ENCODE data around the gene CABP1. TPM values are rescaled to one million over a fixed set of nuclear protein-coding genes. Genes with fewer than 3 reads are reported as not detected.
A peak's percentile ranks its signal among the peaks of the same experiment; 100 is the strongest.

The CABP1 gene
- total RNA-seq, 4 donors from 2014 or later, result 0.51 to 6.4 (median 2.1) TPM; not detected in 1

- TF ChIP-seq CTCF (IDR thresholded peaks at IDR 0.05) (no peak), POLR2A (IDR thresholded peaks at IDR 0.05) (no peak)
- Histone ChIP-seq H3K36me3 (no peaks in the 10 kb centered on the region), H3K9me3 (no peaks in the 10 kb centered on the region), H3K27me3 (no peaks in the 10 kb centered on the region), H3K4me1 (no peaks in the 10 kb centered on the region), H3K27ac (peak overlapping the region in 1 of 2 donors; percentile 17), H3K4me3 (no peak overlapping the region)
- no peak for DNase-seq
- intact Hi-C loops (cut with DNase I; ENCODE audit: low total_unique reads), result no loop called here
Measured at GRCh38 chr12:120678572-120678971, 38.1 kb downstream of the CABP1 start.

GRCh38 chr12:120680165-120680738 is 39.8 kb downstream of the CABP1 start:
- intact Hi-C loops (cut with DNase I; ENCODE audit: low total_unique reads), result no loop called here

GRCh38 chr12:120684523-120684932 is 44.1 kb downstream of the CABP1 start:
- DNase-seq, result no peak
- H3K4me3 ChIP-seq, result no peak overlapping the region
- peaks cover 0 to 4% of the 10 kb centered on the region in 2 donors for H3K4me1 ChIP-seq
- no peaks in the 10 kb centered on the region for H3K36me3 ChIP-seq
- intact Hi-C loops (cut with DNase I; ENCODE audit: low total_unique reads), result no loop called here
- no peak for TF ChIP-seq CTCF (IDR thresholded peaks at IDR 0.05)
- TF ChIP-seq POLR2A (IDR thresholded peaks at IDR 0.05), result no peak
- no peak overlapping the region for H3K27ac ChIP-seq
- H3K9me3 ChIP-seq, result no peaks in the 10 kb centered on the region
- no peaks in the 10 kb centered on the region for H3K27me3 ChIP-seq

More at GRCh38 chr12:120680165-120680738, 39.8 kb downstream of the CABP1 start:
- DNase-seq, result no peak
- Histone ChIP-seq H3K36me3 (no peaks in the 10 kb centered on the region), H3K4me3 (no peak overlapping the region), H3K27me3 (no peaks in the 10 kb centered on the region), H3K9me3 (no peaks in the 10 kb centered on the region), H3K4me1 (no peaks in the 10 kb centered on the region), H3K27ac (no peak overlapping the region)
- TF ChIP-seq CTCF (IDR thresholded peaks at IDR 0.05), result no peak
- TF ChIP-seq POLR2A (IDR thresholded peaks at IDR 0.05), result no peak

GRCh38 chr12:120685522-120685921 is 45.1 kb downstream of the CABP1 start:
- DNase-seq, result no peak
- TF ChIP-seq POLR2A (IDR thresholded peaks at IDR 0.05), result no peak
- no peak for TF ChIP-seq CTCF (IDR thresholded peaks at IDR 0.05)
- Histone ChIP-seq H3K36me3 (no peaks in the 10 kb centered on the region), H3K27ac (peak overlapping the region; percentile 91 to 95), H3K27me3 (no peaks in the 10 kb centered on the region), H3K4me1 (peaks cover 0 to 9% of the 10 kb centered on the region in 2 donors), H3K4me3 (no peak overlapping the region), H3K9me3 (no peaks in the 10 kb centered on the region)
- intact Hi-C loops (cut with DNase I; ENCODE audit: low total_unique reads), result no loop called here

- Histone ChIP-seq H3K27me3 (no peaks in the 10 kb centered on the region), H3K4me3 (peak overlapping the region; percentile 81 to 96), H3K36me3 (no peaks in the 10 kb centered on the region), H3K27ac (peak overlapping the region; percentile 91 to 95), H3K9me3 (no peaks in the 10 kb centered on the region), H3K4me1 (peaks cover 0 to 9% of the 10 kb centered on the region in 2 donors)
- intact Hi-C loops (cut with DNase I; ENCODE audit: low total_unique reads), result no loop called here
- TF ChIP-seq CTCF (IDR thresholded peaks at IDR 0.05) (no peak), POLR2A (IDR thresholded peaks at IDR 0.05) (peak; percentile 11 to 45)
- peak; percentile 95 to 97 for DNase-seq
Measured at GRCh38 chr12:120686151-120686689, 45.8 kb downstream of the CABP1 start.
